HG03135 (cell line): ENCODE results near the gene PHC2.
A peak's percentile ranks its signal among the peaks of the same experiment; 100 is the strongest.

ENCODE experiments used
- ATAC-seq: cut with Tn5 transposase; IDR thresholded peaks from one replicate; pipeline ENCODE4 v1.9.1; 2021; ENCODE audit warnings: mild to moderate bottlenecking, moderate library complexity; ENCODE audit not compliant: unreplicated experiment

The PHC2 gene

GRCh38 chr1:33430692-33431593 lies at the start of gene PHC2:
PHC2 (minus strand) TSS chr1:33431095; CDS start chr1:33375539, 55,556 bp downstream.
- peak; percentile 97 for ATAC-seq

GRCh38 chr1:33477451-33477850 lies 46.6 kb upstream of the PHC2 start:
- ATAC-seq: no peak

GRCh38 chr1:33473900-33474299 lies 43.0 kb upstream of the PHC2 start:
- no peak for ATAC-seq

- ATAC-seq: peak; percentile 92
Measured at GRCh38 chr1:33472269-33472980, 41.5 kb upstream of the PHC2 start, which contains the start of gene ZSCAN20. ZSCAN20 (plus strand) TSS chr1:33472645; CDS start chr1:33479289, 6,644 bp downstream.

- no peak for ATAC-seq
Measured at GRCh38 chr1:33471416-33471815, 40.5 kb upstream of the PHC2 start.

GRCh38 chr1:33470495-33471012 lies 39.7 kb upstream of the PHC2 start:
- peak; percentile 46 for ATAC-seq

- no peak for ATAC-seq
Measured at GRCh38 chr1:33469691-33470090, 38.8 kb upstream of the PHC2 start.

- ATAC-seq: no peak
Measured at GRCh38 chr1:33468967-33469366, 38.1 kb upstream of the PHC2 start.

GRCh38 chr1:33468531-33468930 lies 37.6 kb upstream of the PHC2 start:
- no peak for ATAC-seq

- ATAC-seq: no peak
Measured at GRCh38 chr1:33468011-33468410, 37.1 kb upstream of the PHC2 start.

- ATAC-seq: no peak
Measured at GRCh38 chr1:33466159-33466558, 35.3 kb upstream of the PHC2 start.

- no peak for ATAC-seq
Measured at GRCh38 chr1:33465316-33465715, 34.4 kb upstream of the PHC2 start.

- no peak for ATAC-seq
Measured at GRCh38 chr1:33464552-33464951, 33.7 kb upstream of the PHC2 start.

- no peak for ATAC-seq
Measured at GRCh38 chr1:33462405-33463164, 31.7 kb upstream of the PHC2 start.

GRCh38 chr1:33460947-33461629 lies 30.2 kb upstream of the PHC2 start:
- peak; percentile 62 for ATAC-seq

- ATAC-seq: no peak
Measured at GRCh38 chr1:33460144-33460543, 29.2 kb upstream of the PHC2 start.

GRCh38 chr1:33459691-33460090 lies 28.8 kb upstream of the PHC2 start:
- no peak for ATAC-seq

GRCh38 chr1:33456502-33456886 lies 25.6 kb upstream of the PHC2 start:
- no peak for ATAC-seq

GRCh38 chr1:33455539-33456501 lies 24.9 kb upstream of the PHC2 start:
- ATAC-seq: peak; percentile 71
